ENCODE measurements around the gene DOP1A.

GRCh38 chr6:83113258-83113657 lies 45.8 kb downstream of the DOP1A start:
- no peak for TF ChIP-seq L3MBTL2 (conservative IDR thresholded peaks at IDR 0.05)
- TF ChIP-seq NFRKB (IDR thresholded peaks at IDR 0.05) = no peak
- no peak for TF ChIP-seq TARDBP (IDR thresholded peaks at IDR 0.05)
- no peak for TF ChIP-seq SP1 (IDR thresholded peaks at IDR 0.05)
- TF ChIP-seq LEF1 (IDR thresholded peaks at IDR 0.05; ENCODE audit: borderline replicate concordance) = no peak
- no peak for TF ChIP-seq ARNT (IDR thresholded peaks at IDR 0.05)
- no peak for TF ChIP-seq FOXK2 (IDR thresholded peaks at IDR 0.05)
- TF ChIP-seq PKNOX1 (IDR thresholded peaks at IDR 0.05) = no peak
- TF ChIP-seq ELF4 (IDR thresholded peaks at IDR 0.05) = no peak
